H9 (cell line): ENCODE data around the gene RNF113B. TPM values are rescaled to one million over a fixed set of nuclear protein-coding genes. Genes with fewer than 3 reads are reported as not detected.

ENCODE experiments used
- DNase-seq: peaks from one replicate; pipeline ENCODE4 v3.0.0-alpha.2; 2017
- H2AFZ ChIP-seq: one replicate; pipeline ENCODE4 v1.6.1; 2013; ENCODE audit warnings: mild to moderate bottlenecking, low read length, control low read depth, moderate library complexity
- H2AK5ac ChIP-seq: 2 replicates; pipeline ENCODE4 v1.6.1; 2013; ENCODE audit warnings: low read length, control low read depth, mixed read lengths; ENCODE audit not compliant: insufficient read length
- H2BK120ac ChIP-seq: one replicate; pipeline ENCODE4 v1.6.1; 2013; ENCODE audit warnings: low read depth, mild to moderate bottlenecking, low read length, control low read depth, inconsistent platforms; ENCODE audit not compliant: poor library complexity, severe bottlenecking
- H2BK12ac ChIP-seq: 2 replicates; pipeline ENCODE4 v1.6.1; 2013; ENCODE audit warnings: low read length, control low read depth, mixed read lengths, low read depth; ENCODE audit not compliant: insufficient read length
- H2BK15ac ChIP-seq: 2 replicates; pipeline ENCODE4 v1.6.1; 2013; ENCODE audit warnings: low read depth, low read length, control low read depth
- H2BK20ac ChIP-seq: one replicate; pipeline ENCODE4 v1.6.1; 2013; ENCODE audit warnings: low read depth, mild to moderate bottlenecking, low read length, control low read depth, inconsistent platforms; ENCODE audit not compliant: poor library complexity, severe bottlenecking
- H2BK5ac ChIP-seq: 2 replicates; pipeline ENCODE4 v1.6.1; 2013; ENCODE audit warnings: low read length, control low read depth, mixed read lengths; ENCODE audit not compliant: insufficient read length
- H3K14ac ChIP-seq: 2 replicates; pipeline ENCODE4 v1.6.1; 2013; ENCODE audit warnings: low read length, control low read depth; ENCODE audit not compliant: insufficient read depth
- H3K18ac ChIP-seq: 2 replicates; pipeline ENCODE4 v1.6.1; 2013; ENCODE audit warnings: low read depth, mild to moderate bottlenecking, mixed read lengths, low read length, control low read depth; ENCODE audit not compliant: insufficient read length
- H3K23ac ChIP-seq: 2 replicates; pipeline ENCODE4 v1.6.1; 2013; ENCODE audit warnings: low read length, control low read depth, mixed read lengths, low read depth; ENCODE audit not compliant: insufficient read length
- H3K23me2 ChIP-seq: 2 replicates; pipeline ENCODE4 v1.6.1; 2013; ENCODE audit warnings: low read depth, mild to moderate bottlenecking, mixed read lengths, low read length, control low read depth; ENCODE audit not compliant: insufficient read length, poor library complexity, severe bottlenecking
- H3K27ac ChIP-seq: 2 replicates; pipeline ENCODE4 v1.5.1; 2013; ENCODE audit warnings: low read length, control low read depth, mixed read lengths, low read depth; ENCODE audit not compliant: insufficient read length
- H3K27me3 ChIP-seq: 2 replicates; pipeline ENCODE4 v1.6.1; 2013; ENCODE audit warnings: low read length, control low read depth, inconsistent platforms; ENCODE audit not compliant: insufficient read depth
- H3K4ac ChIP-seq: 2 replicates; pipeline ENCODE4 v1.6.1; 2013; ENCODE audit warnings: low read depth, mild to moderate bottlenecking, control low read depth, inconsistent platforms, low read length, moderate library complexity
- H3K4me1 ChIP-seq: 2 replicates; pipeline ENCODE4 v1.6.1; 2013; ENCODE audit warnings: low read length, control low read depth, inconsistent platforms; ENCODE audit not compliant: insufficient read depth
- H3K4me2 ChIP-seq: 2 replicates; pipeline ENCODE4 v1.6.1; 2013; ENCODE audit warnings: low read length, control low read depth, mixed read lengths; ENCODE audit not compliant: insufficient read length, insufficient read depth
- H3K56ac ChIP-seq: 2 replicates; pipeline ENCODE4 v1.6.1; 2013; ENCODE audit warnings: low read depth, mild to moderate bottlenecking, mixed read lengths, low read length, control low read depth; ENCODE audit not compliant: insufficient read length
- H3K79me1 ChIP-seq: 2 replicates; pipeline ENCODE4 v1.6.1; 2013; ENCODE audit warnings: low read depth, mild to moderate bottlenecking, moderate library complexity, low read length, control low read depth, inconsistent platforms; ENCODE audit not compliant: insufficient read depth, poor library complexity, severe bottlenecking
- H3K79me2 ChIP-seq: 2 replicates; pipeline ENCODE4 v1.6.1; 2013; ENCODE audit warnings: low read length, control low read depth, inconsistent platforms; ENCODE audit not compliant: insufficient read depth
- H3K9ac ChIP-seq: 2 replicates; pipeline ENCODE4 v1.6.1; 2013; ENCODE audit warnings: low read length, control low read depth, mixed read lengths; ENCODE audit not compliant: insufficient read length; ENCODE audit errors: extremely low read depth
- H3K9me3 ChIP-seq: one replicate; pipeline ENCODE4 v1.6.1; 2013; ENCODE audit warnings: low read depth, low read length, inconsistent platforms; ENCODE audit not compliant: control insufficient read depth
- H3T11ph ChIP-seq: one replicate; pipeline ENCODE4 v1.6.1; 2013; ENCODE audit warnings: mild to moderate bottlenecking, low read length, control low read depth, inconsistent platforms
- H4K20me1 ChIP-seq: one replicate; pipeline ENCODE4 v1.6.1; 2013; ENCODE audit not compliant: control insufficient read depth, insufficient read length, insufficient read depth
- H4K5ac ChIP-seq: 2 replicates; pipeline ENCODE4 v1.6.1; 2013; ENCODE audit warnings: low read depth, mild to moderate bottlenecking, mixed read lengths, low read length, control low read depth; ENCODE audit not compliant: insufficient read length
- H4K8ac ChIP-seq: replicated peaks from 2 replicates; pipeline ENCODE4 v1.6.1; 2013; ENCODE audit warnings: low read length, control low read depth, mixed read lengths, low read depth; ENCODE audit not compliant: insufficient read length
- H4K91ac ChIP-seq: 2 replicates; pipeline ENCODE4 v1.6.1; 2013; ENCODE audit warnings: low read depth, mild to moderate bottlenecking, moderate library complexity, mixed read lengths, low read length, control low read depth; ENCODE audit not compliant: insufficient read length
- H3K27ac Mint-ChIP-seq, 3 experiments: 2 replicates in 2 of 3; 3 replicates in 1 of 3; pipeline ENCODE4 v1.8.0; 2020 to 2021; ENCODE audit warnings: mixed read lengths in 3 of 3, mild to moderate bottlenecking in 1 of 3, moderate library complexity in 1 of 3
- H3K27me3 Mint-ChIP-seq: 2 replicates; pipeline ENCODE4 v1.8.0; 2021; ENCODE audit warnings: low read depth, mild to moderate bottlenecking, moderate library complexity, mixed read lengths
- H3K36me3 Mint-ChIP-seq, 3 experiments: 2 replicates in 2 of 3; 3 replicates in 1 of 3; pipeline ENCODE4 v1.8.0; 2020 to 2021; ENCODE audit warnings: low read depth in 3 of 3, mixed read lengths in 3 of 3; ENCODE audit not compliant: insufficient read depth in 1 of 3
- H3K4me1 Mint-ChIP-seq, 2 experiments: 2 replicates each; pipeline ENCODE4 v1.8.0; 2020; ENCODE audit warnings: mixed read lengths in 2 of 2
- H3K4me3 Mint-ChIP-seq, 2 experiments: 2 replicates in 1 of 2; 3 replicates in 1 of 2; pipeline ENCODE4 v1.8.0; 2020 to 2021; ENCODE audit warnings: mild to moderate bottlenecking in 2 of 2, mixed read lengths in 2 of 2, moderate library complexity in 1 of 2
- H3K9me3 Mint-ChIP-seq, 2 experiments: 2 replicates in 1 of 2; 3 replicates in 1 of 2; pipeline ENCODE4 v1.8.0; 2020; ENCODE audit warnings: mild to moderate bottlenecking in 2 of 2, mixed read lengths in 2 of 2, moderate library complexity in 1 of 2
- CTCF ChIP-seq: fragments of 200-600 bp; sonication (generic); conservative IDR thresholded peaks from 3 replicates; pipeline ENCODE4 v1.8.0; 2021; ENCODE audit warnings: antibody characterized with exemption, mild to moderate bottlenecking
- WGBS: extraction: QIAGEN DNeasy Blood & Tissue Kit; methylation state at CpG from one replicate; pipeline ENCODE4 v1.1.7; 2013; ENCODE audit warnings: missing lambda C conversion rate, low lambda C conversion rate, mixed read lengths; ENCODE audit not compliant: insufficient read length; ENCODE audit errors: extremely low coverage; 5-methylcytosine and 5-hydroxymethylcytosine counted together
- total RNA-seq: library from RNA; stranded (reverse); gene quantifications from 2 replicates; pipeline ENCODE4 v1.2.1, GENCODE V29; 2021

RNF113B gene
- total RNA-seq, 1 experiment from 2014 or later, result not detected

- WGBS, result no CpG with 5 or more reads among the region's 7 CpGs
- H3K79me2 ChIP-seq, result peaks cover 2% of the 10 kb centered on the region; the same call in 1 of the 2 replicates
These were observed 10.8 kb upstream of the RNF113B start for GRCh38 chr13:98187965-98188261.

More at GRCh38 chr13:98187965-98188261, 10.8 kb upstream of the RNF113B start:
- no peak overlapping the region for H3K14ac ChIP-seq
- no peak overlapping the region for H2BK120ac ChIP-seq
- TF ChIP-seq CTCF, result no peak
- no peak overlapping the region for H3K9ac ChIP-seq
- no peak overlapping the region for H3K56ac ChIP-seq
- no peaks in the 10 kb centered on the region; the same call in 1 of the 2 replicates for H3K4me1 ChIP-seq
- peaks cover 3% of the 10 kb centered on the region for H3K23me2 ChIP-seq
- H4K8ac ChIP-seq, result no peak overlapping the region
- Mint-ChIP-seq H3K27ac (no peak overlapping the region), H3K9me3 (no peaks in the 10 kb centered on the region), H3K4me1 (peaks cover 23 to 36% of the 10 kb centered on the region in 2 experiments), H3K4me3 (no peak overlapping the region), H3K36me3 (peaks cover 0 to 5% (median 1%) of the 10 kb centered on the region in 3 experiments; a peak in 2 of 7 replicates), H3K27me3 (no peaks in the 10 kb centered on the region)
- no peaks in the 10 kb centered on the region for H3K27me3 ChIP-seq
- H4K20me1 ChIP-seq, result no peaks in the 10 kb centered on the region
- H3K27ac ChIP-seq, result no peak overlapping the region
- no peak overlapping the region for H2AFZ ChIP-seq
- peaks cover 6% of the 10 kb centered on the region for H3K79me1 ChIP-seq
- no peaks in the 10 kb centered on the region for H3K9me3 ChIP-seq
- DNase-seq, result no peak
- H3K18ac ChIP-seq, result no peak overlapping the region
- no peak overlapping the region for H3K4me2 ChIP-seq
- H2BK5ac ChIP-seq, result no peak overlapping the region
- no peak overlapping the region for H3T11ph ChIP-seq
- H3K23ac ChIP-seq, result no peak overlapping the region
- H2BK15ac ChIP-seq, result no peak overlapping the region
- no peak overlapping the region for H2AK5ac ChIP-seq
- H2BK12ac ChIP-seq, result no peak overlapping the region
- no peak overlapping the region for H4K91ac ChIP-seq
- no peak overlapping the region for H3K4ac ChIP-seq
- no peak overlapping the region for H2BK20ac ChIP-seq
- no peak overlapping the region for H4K5ac ChIP-seq
